ENCODE results near the gene HLA-DMA.

The HLA-DMA gene

DNA sequence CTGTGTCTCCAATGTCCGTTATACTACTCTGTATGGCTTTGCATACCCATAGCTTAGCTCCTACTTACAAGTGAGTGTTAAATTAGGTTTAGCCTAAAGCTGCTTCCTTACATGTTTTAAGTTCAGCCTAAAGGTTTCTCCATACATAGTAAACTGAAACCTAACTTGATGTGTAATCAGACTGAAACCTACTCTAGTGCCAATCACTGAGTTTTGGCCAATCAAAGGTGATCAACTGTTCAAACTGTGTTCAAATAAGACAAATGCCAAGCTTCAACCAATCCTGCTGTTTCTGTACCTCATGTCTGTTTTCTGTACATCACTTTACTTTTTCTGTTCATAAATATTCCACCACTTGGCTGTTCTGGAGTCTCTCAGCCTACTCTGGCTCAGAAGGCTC, 36.5 kb upstream of the HLA-DMA start:
- H3K4me3 ChIP-seq (ENCODE audit: low read depth, low read length) = no peak overlapping the region
- DNase-seq (ENCODE audit: low read depth) = no peak
- TF ChIP-seq, protein P1, sequence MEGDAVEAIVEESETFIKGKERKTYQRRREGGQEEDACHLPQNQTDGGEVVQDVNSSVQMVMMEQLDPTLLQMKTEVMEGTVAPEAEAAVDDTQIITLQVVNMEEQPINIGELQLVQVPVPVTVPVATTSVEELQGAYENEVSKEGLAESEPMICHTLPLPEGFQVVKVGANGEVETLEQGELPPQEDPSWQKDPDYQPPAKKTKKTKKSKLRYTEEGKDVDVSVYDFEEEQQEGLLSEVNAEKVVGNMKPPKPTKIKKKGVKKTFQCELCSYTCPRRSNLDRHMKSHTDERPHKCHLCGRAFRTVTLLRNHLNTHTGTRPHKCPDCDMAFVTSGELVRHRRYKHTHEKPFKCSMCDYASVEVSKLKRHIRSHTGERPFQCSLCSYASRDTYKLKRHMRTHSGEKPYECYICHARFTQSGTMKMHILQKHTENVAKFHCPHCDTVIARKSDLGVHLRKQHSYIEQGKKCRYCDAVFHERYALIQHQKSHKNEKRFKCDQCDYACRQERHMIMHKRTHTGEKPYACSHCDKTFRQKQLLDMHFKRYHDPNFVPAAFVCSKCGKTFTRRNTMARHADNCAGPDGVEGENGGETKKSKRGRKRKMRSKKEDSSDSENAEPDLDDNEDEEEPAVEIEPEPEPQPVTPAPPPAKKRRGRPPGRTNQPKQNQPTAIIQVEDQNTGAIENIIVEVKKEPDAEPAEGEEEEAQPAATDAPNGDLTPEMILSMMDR (conservative IDR thresholded peaks at IDR 0.05; ENCODE audit: low read depth, low read length) = no peak

DNA sequence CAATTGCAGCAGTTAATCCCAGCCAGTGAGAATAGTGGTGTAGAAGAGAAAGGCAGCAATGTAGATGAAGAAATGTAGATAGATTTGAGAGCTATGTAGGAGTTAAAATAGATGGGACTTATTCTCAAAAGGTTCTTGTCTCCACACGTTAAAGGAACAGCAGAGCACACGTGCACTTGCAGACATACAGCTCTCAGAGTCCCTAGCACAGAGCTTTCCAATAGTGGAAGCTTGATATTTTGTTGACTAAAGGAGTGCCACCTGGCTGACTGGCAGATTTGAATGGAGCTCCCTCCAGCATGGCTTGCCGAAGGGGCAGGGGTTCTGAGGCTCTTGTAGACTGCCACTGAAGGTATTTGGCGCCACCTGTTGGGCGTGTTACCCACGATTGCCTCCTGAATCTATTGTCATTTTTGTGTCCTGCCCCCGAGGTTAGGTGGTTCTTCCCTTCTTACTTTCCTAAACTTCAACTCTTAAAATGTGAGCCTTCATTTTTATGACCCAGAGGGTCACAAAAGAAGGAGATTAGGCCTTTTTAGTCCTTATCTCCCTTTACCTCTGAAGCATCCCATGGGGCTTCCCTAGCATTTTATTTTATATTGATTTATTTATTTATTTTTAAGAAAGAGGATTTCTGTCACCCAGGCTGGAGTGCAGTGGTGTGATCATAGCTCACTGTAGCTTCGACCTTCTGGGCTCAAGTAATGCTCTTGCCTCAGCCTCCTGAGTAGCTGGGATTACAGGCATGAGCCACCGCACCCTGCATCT, 31.9 kb upstream of the HLA-DMA start:
- no peak overlapping the region for H3K4me3 ChIP-seq (ENCODE audit: low read depth, low read length)
- DNase-seq (ENCODE audit: low read depth) = peak; percentile 88

DNA sequence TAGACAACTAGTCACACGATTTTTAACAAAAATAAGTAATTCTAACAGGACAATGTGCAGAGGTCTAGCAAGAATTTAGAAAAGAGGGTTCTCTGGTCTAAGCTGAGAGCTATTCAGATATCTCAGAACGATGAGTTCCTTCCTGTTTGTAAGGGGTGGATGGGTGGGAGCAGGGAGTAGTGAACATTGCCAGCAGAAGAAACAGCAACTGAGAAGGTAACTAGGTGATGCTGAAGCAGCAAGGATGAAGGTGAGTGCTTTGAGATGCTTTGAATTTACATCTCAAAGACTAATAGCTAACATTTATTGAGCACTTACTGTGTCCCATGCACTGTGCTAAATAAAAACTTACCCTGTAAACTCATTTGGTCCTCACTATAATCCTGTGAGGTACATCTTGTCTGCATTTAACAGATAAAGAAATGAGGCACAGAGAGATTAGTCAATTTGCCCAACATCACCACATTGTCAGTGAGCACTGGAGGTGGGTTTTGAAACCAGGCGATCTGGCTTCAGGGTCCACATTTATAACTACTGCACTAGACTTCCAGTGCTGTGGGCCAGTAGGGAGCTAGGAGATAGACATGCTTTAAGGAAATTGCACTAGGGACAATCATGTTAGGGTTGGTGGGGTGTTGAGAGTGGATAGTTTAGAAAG, 31.2 kb upstream of the HLA-DMA start:
- TF ChIP-seq, protein P1 (conservative IDR thresholded peaks at IDR 0.05; ENCODE audit: low read depth, low read length) = no peak
- DNase-seq (ENCODE audit: low read depth) = no peak
- no peak overlapping the region for H3K4me3 ChIP-seq (ENCODE audit: low read depth, low read length)

More for the DNA sequence above, 31.9 kb upstream of the HLA-DMA start:
- TF ChIP-seq, protein P1 (conservative IDR thresholded peaks at IDR 0.05; ENCODE audit: low read depth, low read length) = peak; percentile 93

DNA sequence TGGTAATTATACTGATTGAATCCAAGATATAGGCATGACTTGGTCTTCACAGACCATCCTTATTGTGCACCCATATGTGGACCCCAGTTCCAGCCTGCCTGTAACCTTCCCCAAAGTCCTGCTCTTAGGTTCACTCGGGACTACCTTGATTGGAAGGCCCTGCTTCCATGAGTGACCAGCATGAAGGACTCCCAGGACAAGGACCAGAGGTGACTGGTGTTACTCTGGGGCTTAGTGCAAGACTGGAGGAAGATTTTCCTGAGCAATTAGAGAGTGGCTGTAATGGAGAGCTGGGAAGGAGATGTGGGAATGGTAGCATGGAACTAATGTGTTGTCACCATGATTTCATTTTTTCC, 30.6 kb upstream of the HLA-DMA start:
- no peak overlapping the region for H3K4me3 ChIP-seq (ENCODE audit: low read depth, low read length)
- TF ChIP-seq, protein P1 (conservative IDR thresholded peaks at IDR 0.05; ENCODE audit: low read depth, low read length) = no peak
- DNase-seq (ENCODE audit: low read depth) = no peak

DNA sequence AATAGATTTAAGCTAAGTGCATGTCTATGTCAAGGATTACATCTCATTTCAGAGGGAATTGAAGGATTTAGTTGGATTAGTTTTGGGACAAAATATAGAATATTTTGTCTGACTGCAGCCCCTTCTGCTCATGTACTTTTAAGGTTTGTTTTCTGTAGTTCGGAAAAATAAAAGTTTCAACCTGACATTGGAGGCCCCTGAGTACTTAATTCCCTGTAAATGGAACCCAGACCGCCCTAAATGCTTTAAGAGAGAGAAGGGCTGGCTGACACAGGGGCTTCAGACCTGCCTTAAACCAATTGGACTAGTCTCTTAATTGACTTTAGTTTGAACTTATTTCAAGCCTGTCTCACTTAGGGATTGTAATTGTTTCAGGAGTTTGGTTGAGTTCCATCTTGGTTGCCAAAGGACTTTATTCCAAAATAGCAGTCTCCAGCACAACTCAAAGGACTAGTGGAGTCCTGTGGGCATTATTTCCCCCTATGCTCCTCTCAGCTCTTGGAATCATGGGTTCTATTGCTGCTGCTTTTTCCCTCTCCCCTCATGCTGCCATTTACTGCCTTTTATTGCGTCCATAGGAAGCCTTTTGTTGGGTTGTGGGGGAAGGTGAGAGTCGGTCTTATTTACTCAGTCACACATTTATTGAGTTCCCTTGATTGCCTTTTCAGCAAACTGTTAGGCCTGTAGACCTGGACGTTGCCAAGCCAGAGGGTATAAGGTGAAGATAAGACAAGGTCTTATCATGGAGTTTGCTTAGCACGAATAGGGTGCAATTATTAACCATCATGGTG, 30.0 kb upstream of the HLA-DMA start:
- H3K4me3 ChIP-seq (ENCODE audit: low read depth, low read length) = no peak overlapping the region
- TF ChIP-seq, protein P1 (conservative IDR thresholded peaks at IDR 0.05; ENCODE audit: low read depth, low read length) = no peak
- DNase-seq (ENCODE audit: low read depth) = no peak

DNA sequence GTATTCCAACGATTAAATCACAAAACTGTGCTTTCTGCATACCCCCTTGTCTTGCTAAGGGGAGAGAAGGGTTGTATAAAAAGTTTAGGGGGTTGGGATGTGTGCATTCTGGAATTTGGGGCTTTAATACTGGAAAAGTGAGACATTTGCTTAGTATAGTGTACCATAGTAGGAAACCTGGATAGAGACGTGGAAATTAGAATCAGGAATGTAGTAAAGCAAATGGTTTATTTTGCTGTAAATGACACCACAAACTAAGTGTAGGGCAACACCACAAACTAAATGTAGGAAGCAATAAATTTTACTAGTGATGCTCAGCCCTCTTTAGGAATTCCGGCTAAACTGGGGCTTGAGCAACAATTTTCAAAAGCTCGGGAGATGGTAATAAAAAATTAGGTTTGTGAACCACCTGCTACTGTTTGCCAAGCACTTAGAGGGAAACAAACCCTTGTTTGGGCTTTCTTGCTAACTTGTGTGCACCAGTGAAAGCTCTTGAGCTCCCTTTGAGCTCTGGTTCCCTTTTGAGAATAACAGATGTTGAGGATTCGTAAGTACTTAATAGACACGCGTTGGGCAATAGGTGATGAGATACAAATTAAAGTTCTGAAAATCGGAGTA, 29.3 kb upstream of the HLA-DMA start:
- DNase-seq (ENCODE audit: low read depth) = no peak
- TF ChIP-seq, protein P1 (conservative IDR thresholded peaks at IDR 0.05; ENCODE audit: low read depth, low read length) = no peak
- H3K4me3 ChIP-seq (ENCODE audit: low read depth, low read length) = no peak overlapping the region

Measured in choroid plexus epithelial cell (primary cell).